SK-N-SH (cell line): Measurements from ENCODE around the gene POLA1.

Experiments
- CHD2 ChIP-seq: fragments of 150-350 bp; IDR thresholded peaks from 2 replicates; pipeline ENCODE4 v1.6.1; 2018; ENCODE audit warnings: low read length; ENCODE audit not compliant: partially characterized antibody
- NRF1 ChIP-seq: IDR thresholded peaks from 2 replicates; pipeline ENCODE4 v1.6.1; 2012; ENCODE audit warnings: low read depth, mild to moderate bottlenecking, low read length
- TF ChIP-seq, protein P1 (sequence below): fragments of 200-600 bp; sonication (generic); IDR thresholded peaks from 2 replicates; pipeline ENCODE4 v1.6.1; 2017; ENCODE audit warnings: antibody characterized with exemption, mild to moderate bottlenecking, moderate library complexity
- TF ChIP-seq, protein P2 (sequence below): fragments of 150-350 bp; IDR thresholded peaks from 2 replicates; pipeline ENCODE4 v1.6.1; 2017; ENCODE audit warnings: antibody characterized with exemption, low read length, low read depth, borderline replicate concordance

DNA sequence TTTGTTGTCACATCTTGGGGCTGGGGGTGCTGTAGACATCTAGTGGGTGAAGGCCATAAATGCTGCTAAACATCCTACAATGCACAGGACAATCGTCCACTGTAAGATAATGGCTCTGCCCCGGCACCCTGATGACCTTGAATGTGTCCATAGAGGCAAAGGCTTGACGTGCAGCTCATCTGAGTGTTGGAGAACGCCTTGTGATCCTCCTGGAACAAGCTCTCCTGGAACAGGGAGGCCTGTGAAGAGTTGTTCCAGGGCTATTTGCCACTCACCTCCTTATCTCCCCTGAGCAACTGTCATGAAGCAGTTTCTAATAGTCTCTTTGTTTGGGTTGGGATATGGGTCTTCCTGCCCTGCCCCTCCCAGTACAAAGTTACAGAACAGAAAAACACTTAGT, 31.4 kb upstream of the POLA1 start:
- no peak for TF ChIP-seq CHD2
- no peak for TF ChIP-seq NRF1
- TF ChIP-seq, protein P1, sequence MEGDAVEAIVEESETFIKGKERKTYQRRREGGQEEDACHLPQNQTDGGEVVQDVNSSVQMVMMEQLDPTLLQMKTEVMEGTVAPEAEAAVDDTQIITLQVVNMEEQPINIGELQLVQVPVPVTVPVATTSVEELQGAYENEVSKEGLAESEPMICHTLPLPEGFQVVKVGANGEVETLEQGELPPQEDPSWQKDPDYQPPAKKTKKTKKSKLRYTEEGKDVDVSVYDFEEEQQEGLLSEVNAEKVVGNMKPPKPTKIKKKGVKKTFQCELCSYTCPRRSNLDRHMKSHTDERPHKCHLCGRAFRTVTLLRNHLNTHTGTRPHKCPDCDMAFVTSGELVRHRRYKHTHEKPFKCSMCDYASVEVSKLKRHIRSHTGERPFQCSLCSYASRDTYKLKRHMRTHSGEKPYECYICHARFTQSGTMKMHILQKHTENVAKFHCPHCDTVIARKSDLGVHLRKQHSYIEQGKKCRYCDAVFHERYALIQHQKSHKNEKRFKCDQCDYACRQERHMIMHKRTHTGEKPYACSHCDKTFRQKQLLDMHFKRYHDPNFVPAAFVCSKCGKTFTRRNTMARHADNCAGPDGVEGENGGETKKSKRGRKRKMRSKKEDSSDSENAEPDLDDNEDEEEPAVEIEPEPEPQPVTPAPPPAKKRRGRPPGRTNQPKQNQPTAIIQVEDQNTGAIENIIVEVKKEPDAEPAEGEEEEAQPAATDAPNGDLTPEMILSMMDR, result no peak
- TF ChIP-seq, protein P2, sequence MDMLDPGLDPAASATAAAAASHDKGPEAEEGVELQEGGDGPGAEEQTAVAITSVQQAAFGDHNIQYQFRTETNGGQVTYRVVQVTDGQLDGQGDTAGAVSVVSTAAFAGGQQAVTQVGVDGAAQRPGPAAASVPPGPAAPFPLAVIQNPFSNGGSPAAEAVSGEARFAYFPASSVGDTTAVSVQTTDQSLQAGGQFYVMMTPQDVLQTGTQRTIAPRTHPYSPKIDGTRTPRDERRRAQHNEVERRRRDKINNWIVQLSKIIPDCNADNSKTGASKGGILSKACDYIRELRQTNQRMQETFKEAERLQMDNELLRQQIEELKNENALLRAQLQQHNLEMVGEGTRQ, result no peak
